GM18499 (cell line): Measurements from ENCODE around the gene PLAAT4.

Source experiments
- ATAC-seq: cut with Tn5 transposase; IDR thresholded peaks from one replicate; pipeline ENCODE4 v1.9.1; 2021; ENCODE audit warnings: moderate number of reproducible peaks; ENCODE audit not compliant: insufficient read depth, unreplicated experiment

Gene PLAAT4

GRCh38 chr11:63536669-63537292 lies at the start of gene PLAAT4:
TSS of gene PLAAT4 (plus strand) at chr11:63536808. CDS start at chr11:63536869, 61 bp downstream.
- no peak for ATAC-seq

GRCh38 chr11:63488789-63489188 lies 47.8 kb upstream of the PLAAT4 start:
- ATAC-seq: no peak

- no peak for ATAC-seq
Observed at GRCh38 chr11:63489879-63490278, 46.7 kb upstream of the PLAAT4 start.

GRCh38 chr11:63490551-63491239 lies 45.9 kb upstream of the PLAAT4 start, which contains the start of gene PLAAT5:
TSS of gene PLAAT5 (minus strand) at chr11:63491167. CDS start at chr11:63491034, 133 bp downstream.
- ATAC-seq: no peak

GRCh38 chr11:63491240-63491587 lies 45.4 kb upstream of the PLAAT4 start:
- no peak for ATAC-seq

GRCh38 chr11:63491636-63492372 lies 44.8 kb upstream of the PLAAT4 start:
- no peak for ATAC-seq

- ATAC-seq: no peak
Observed at GRCh38 chr11:63492441-63492840, 44.2 kb upstream of the PLAAT4 start.

- ATAC-seq: no peak
Observed at GRCh38 chr11:63493127-63493526, 43.5 kb upstream of the PLAAT4 start.

GRCh38 chr11:63494975-63495374 lies 41.6 kb upstream of the PLAAT4 start:
- no peak for ATAC-seq

- ATAC-seq: no peak
Observed at GRCh38 chr11:63499874-63500273, 36.7 kb upstream of the PLAAT4 start.

- no peak for ATAC-seq
Observed at GRCh38 chr11:63501236-63501635, 35.4 kb upstream of the PLAAT4 start.

GRCh38 chr11:63502252-63502820 lies 34.3 kb upstream of the PLAAT4 start:
- no peak for ATAC-seq

- ATAC-seq: no peak
Observed at GRCh38 chr11:63503492-63503891, 33.1 kb upstream of the PLAAT4 start.

- no peak for ATAC-seq
Observed at GRCh38 chr11:63504054-63504453, 32.6 kb upstream of the PLAAT4 start.

GRCh38 chr11:63504933-63505586 lies 31.5 kb upstream of the PLAAT4 start:
- no peak for ATAC-seq

- no peak for ATAC-seq
Observed at GRCh38 chr11:63505857-63506528, 30.6 kb upstream of the PLAAT4 start, which contains the start of gene LGALS12. TSS of gene LGALS12 (plus strand) at chr11:63506084. CDS start at chr11:63506459, 375 bp downstream.

GRCh38 chr11:63506876-63507275 lies 29.7 kb upstream of the PLAAT4 start:
- ATAC-seq: no peak

GRCh38 chr11:63507511-63507910 lies 29.1 kb upstream of the PLAAT4 start:
- no peak for ATAC-seq

GRCh38 chr11:63508009-63508408 lies 28.6 kb upstream of the PLAAT4 start:
- ATAC-seq: no peak

GRCh38 chr11:63508745-63509144 lies 27.9 kb upstream of the PLAAT4 start:
- ATAC-seq: no peak
